Calu3 (cell line): ENCODE data around the gene LOXHD1. TPM values are rescaled to one million over a fixed set of nuclear protein-coding genes. Genes with fewer than 3 reads are reported as not detected.

Experiments
- Bru-seq: library from RNA; stranded (reverse); fragments of 400-500 nt; gene quantifications from one replicate; lab custom pipeline; 2021; lab: Mats Ljungman, UMichigan
- BruChase-seq, 2 experiments: library from RNA; stranded (reverse); fragments of 400-500 nt; gene quantifications; one replicate each; lab custom pipeline; 2021; lab: Mats Ljungman, UMichigan
- BruUV-seq: library from RNA; stranded (reverse); fragments of 400-500 nt; replicated peaks from 2 replicates; lab custom pipeline; 2021; lab: Mats Ljungman, UMichigan
- CTCF ChIA-PET: fragments of 300-600 bp; sonication (Branson Sonifier 250); formaldehyde crosslinking; loops from one replicate; lab custom pipeline; 2022; ENCODE audit warnings: antibody characterized with exemption; lab: Charles Lee
- DNase-seq: peaks from one replicate; pipeline ENCODE4 v3.0.0; 2022
- H3K27ac Mint-ChIP-seq: one replicate; pipeline ENCODE4 v1.8.0; 2022; ENCODE audit warnings: mixed read lengths; ENCODE audit not compliant: unreplicated experiment
- H3K27me3 Mint-ChIP-seq: one replicate; pipeline ENCODE4 v1.8.0; 2022; ENCODE audit warnings: mixed read lengths; ENCODE audit not compliant: unreplicated experiment
- H3K36me3 Mint-ChIP-seq: one replicate; pipeline ENCODE4 v1.8.0; 2022; ENCODE audit warnings: mild to moderate bottlenecking, moderate library complexity, mixed read lengths; ENCODE audit not compliant: insufficient read depth, unreplicated experiment
- H3K4me1 Mint-ChIP-seq: one replicate; pipeline ENCODE4 v1.8.0; 2022; ENCODE audit warnings: mild to moderate bottlenecking, low read depth, mixed read lengths; ENCODE audit not compliant: unreplicated experiment
- H3K4me3 Mint-ChIP-seq: one replicate; pipeline ENCODE4 v1.8.0; 2022; ENCODE audit warnings: mild to moderate bottlenecking, low read depth, moderate library complexity, mixed read lengths; ENCODE audit not compliant: unreplicated experiment
- H3K9me3 Mint-ChIP-seq: one replicate; pipeline ENCODE4 v1.8.0; 2022; ENCODE audit warnings: low read depth, mixed read lengths; ENCODE audit not compliant: unreplicated experiment
- CTCF ChIP-seq: fragments of 200-600 bp; IDR thresholded peaks from one replicate; pipeline ENCODE4 v1.8.0; 2022; ENCODE audit warnings: antibody characterized with exemption; ENCODE audit not compliant: unreplicated experiment
- intact Hi-C: fragments of 100-400 bp; cut with micrococcal nuclease; formaldehyde crosslinking; loops from one replicate; pipeline ENCODE4 v1.10.0; 2022; ENCODE audit not compliant: unreplicated experiment
- long read RNA-seq: library from polyadenylated mRNA; stranded (forward); transcript quantifications from one replicate; pipeline ENCODE4 v2.0.0, GENCODE V29; 2022
- total RNA-seq: library from RNA; stranded (reverse); gene quantifications from 2 replicates; pipeline ENCODE4 v1.2.3, GENCODE V29; 2022

LOXHD1 gene
- total RNA-seq = not detected in 2 replicates
- percentile 1 among the genes with signal in this experiment for Bru-seq, nascent RNA
- BruChase-seq, experiment 1, labeled RNA remaining after a 6-hour chase = percentile 0 among the genes with signal in this experiment
- not detected for BruChase-seq, experiment 2, labeled RNA remaining after a 2-hour chase
- long read RNA-seq = 0 reads

GRCh38 chr18:46657115-46657955, at the start of gene LOXHD1:
LOXHD1 (minus strand) TSS chr18:46657220; CDS start chr18:46657033, 187 bp downstream.
- no peak within 1 kb of the TSS for H3K27ac Mint-ChIP-seq
- intact Hi-C loops = loop anchor here (10.0 kb wide), 1 partner anchor 173 kb away; no protein-coding TSS in a partner anchor
- DNase-seq = no peak
- TF ChIP-seq CTCF = no peak
- H3K9me3 Mint-ChIP-seq = no peaks in the 10 kb centered on the region
- H3K4me1 Mint-ChIP-seq = no peaks in the 10 kb centered on the region
- H3K4me3 Mint-ChIP-seq = no peak within 1 kb of the TSS
- BruUV-seq = no TSS peak
- peaks cover 68% of the 10 kb centered on the region for H3K27me3 Mint-ChIP-seq
- no peaks in the 10 kb centered on the region for H3K36me3 Mint-ChIP-seq
- CTCF ChIA-PET = interaction anchor here (0.6 to 2.0 kb wide), 16 partner anchors 34 to 767 kb away, joined by 3 to 42 read pairs (median 4); a partner anchor contains a TSS

- H3K4me3 Mint-ChIP-seq = no peak overlapping the region
- no peak overlapping the region for H3K27ac Mint-ChIP-seq
- no peaks in the 10 kb centered on the region for H3K36me3 Mint-ChIP-seq
- no peaks in the 10 kb centered on the region for H3K27me3 Mint-ChIP-seq
- BruUV-seq = no TSS peak
- H3K9me3 Mint-ChIP-seq = peaks cover 2% of the 10 kb centered on the region
- CTCF ChIA-PET = no interaction called here
- intact Hi-C loops = no loop called here
- no peak for DNase-seq
- H3K4me1 Mint-ChIP-seq = peaks cover 9% of the 10 kb centered on the region
- TF ChIP-seq CTCF = no peak
Measured at GRCh38 chr18:46705521-46705920, 48.5 kb upstream of the LOXHD1 start.

GRCh38 chr18:46704816-46705215, 47.8 kb upstream of the LOXHD1 start:
- no peak for DNase-seq
- no TSS peak for BruUV-seq
- TF ChIP-seq CTCF = no peak
- peaks cover 9% of the 10 kb centered on the region for H3K4me1 Mint-ChIP-seq
- no peaks in the 10 kb centered on the region for H3K27me3 Mint-ChIP-seq
- CTCF ChIA-PET = no interaction called here
- no peak overlapping the region for H3K27ac Mint-ChIP-seq
- no peaks in the 10 kb centered on the region for H3K36me3 Mint-ChIP-seq
- intact Hi-C loops = no loop called here
- H3K4me3 Mint-ChIP-seq = no peak overlapping the region
- peaks cover 2% of the 10 kb centered on the region for H3K9me3 Mint-ChIP-seq

GRCh38 chr18:46704189-46704588, 47.2 kb upstream of the LOXHD1 start:
- no peaks in the 10 kb centered on the region for H3K36me3 Mint-ChIP-seq
- no peak for DNase-seq
- CTCF ChIA-PET = no interaction called here
- H3K4me1 Mint-ChIP-seq = peaks cover 9% of the 10 kb centered on the region
- intact Hi-C loops = no loop called here
- no peak overlapping the region for H3K4me3 Mint-ChIP-seq
- peaks cover under 1% of the 10 kb centered on the region for H3K27me3 Mint-ChIP-seq
- BruUV-seq = no TSS peak
- TF ChIP-seq CTCF = no peak
- peaks cover 2% of the 10 kb centered on the region for H3K9me3 Mint-ChIP-seq
- H3K27ac Mint-ChIP-seq = no peak overlapping the region
